ENCODE data around the gene MIA2.

- TF ChIP-seq CTCF (IDR thresholded peaks at IDR 0.05; ENCODE audit: poor library complexity) (no peak), EZH2phosphoT487 (IDR thresholded peaks at IDR 0.05; ENCODE audit: low read depth, severe bottlenecking, unreplicated experiment) (no peak), EZH2 (IDR thresholded peaks at IDR 0.05; ENCODE audit: borderline replicate concordance) (no peak)
Observed at GRCh38 chr14:39318574-39318973, 84.9 kb downstream of the MIA2 start.

All from hepatocyte (in vitro differentiated cells).